T47D (cell line): Measurements from ENCODE around the gene RNU5B-1.

Source experiments
- DNase-seq, 2 experiments: peaks; one replicate each; pipeline versions ENCODE4 v3.0.0 to v3.0.0-alpha.2; 2011 to 2012; ENCODE audit warnings: low read depth in 1 of 2, low spot score in 1 of 2
- JUND ChIP-seq: IDR thresholded peaks from 2 replicates; pipeline ENCODE4 v1.6.1; 2012; ENCODE audit warnings: low read depth
- in situ Hi-C: cut with HindIII; loops from 2 replicates; pipeline ENCODE4 v1.10.0; 2016; ENCODE audit warnings: low sequenced_read_pairs, low pct_unique_long_range_greater_than_20kb

The RNU5B-1 gene

DNA sequence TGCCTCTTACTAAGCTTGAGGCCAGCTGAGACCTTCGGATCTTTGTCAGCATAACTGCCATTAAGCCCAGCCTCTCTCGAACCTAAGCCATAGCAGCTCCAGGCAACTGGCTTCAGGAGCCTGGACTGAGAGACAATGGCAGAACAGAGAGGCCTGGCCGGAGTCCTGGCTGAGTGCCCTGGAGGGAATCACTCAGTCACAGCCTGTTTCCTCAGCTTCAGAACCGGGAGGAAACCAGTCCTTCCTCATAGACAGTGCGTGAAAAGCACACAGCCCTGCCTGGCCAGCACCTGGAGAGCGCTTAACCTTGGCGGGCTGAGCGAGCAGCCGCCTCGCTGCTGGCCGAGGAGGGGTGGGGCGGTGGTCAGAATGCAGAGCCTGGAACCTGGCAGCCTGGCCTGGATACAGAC is 21.6 kb downstream of the RNU5B-1 start:
- in situ Hi-C loops = no loop called here
- TF ChIP-seq JUND = no peak
- peak; percentile 52 to 63 for DNase-seq

DNA sequence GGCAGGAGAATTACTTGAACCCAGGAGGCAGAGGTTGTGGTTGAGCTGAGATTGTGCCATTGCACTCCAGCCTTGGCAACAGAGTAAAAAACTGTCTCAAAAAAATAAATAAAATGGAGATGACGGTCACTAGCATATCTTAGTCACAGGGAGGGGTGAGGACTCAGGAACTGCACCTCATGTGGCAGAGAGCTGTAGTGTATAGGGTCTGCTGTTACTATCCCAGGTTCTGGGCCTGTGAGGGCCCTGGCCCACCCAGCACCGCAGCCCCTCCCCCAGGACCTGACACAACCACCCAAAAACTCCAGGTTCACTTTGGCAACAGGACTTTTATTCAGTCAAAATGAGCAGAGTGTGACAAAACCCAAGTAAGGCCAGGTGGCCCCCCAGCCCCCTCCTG is 22.3 kb downstream of the RNU5B-1 start:
- no peak for DNase-seq
- no peak for TF ChIP-seq JUND
- in situ Hi-C loops = no loop called here

DNA sequence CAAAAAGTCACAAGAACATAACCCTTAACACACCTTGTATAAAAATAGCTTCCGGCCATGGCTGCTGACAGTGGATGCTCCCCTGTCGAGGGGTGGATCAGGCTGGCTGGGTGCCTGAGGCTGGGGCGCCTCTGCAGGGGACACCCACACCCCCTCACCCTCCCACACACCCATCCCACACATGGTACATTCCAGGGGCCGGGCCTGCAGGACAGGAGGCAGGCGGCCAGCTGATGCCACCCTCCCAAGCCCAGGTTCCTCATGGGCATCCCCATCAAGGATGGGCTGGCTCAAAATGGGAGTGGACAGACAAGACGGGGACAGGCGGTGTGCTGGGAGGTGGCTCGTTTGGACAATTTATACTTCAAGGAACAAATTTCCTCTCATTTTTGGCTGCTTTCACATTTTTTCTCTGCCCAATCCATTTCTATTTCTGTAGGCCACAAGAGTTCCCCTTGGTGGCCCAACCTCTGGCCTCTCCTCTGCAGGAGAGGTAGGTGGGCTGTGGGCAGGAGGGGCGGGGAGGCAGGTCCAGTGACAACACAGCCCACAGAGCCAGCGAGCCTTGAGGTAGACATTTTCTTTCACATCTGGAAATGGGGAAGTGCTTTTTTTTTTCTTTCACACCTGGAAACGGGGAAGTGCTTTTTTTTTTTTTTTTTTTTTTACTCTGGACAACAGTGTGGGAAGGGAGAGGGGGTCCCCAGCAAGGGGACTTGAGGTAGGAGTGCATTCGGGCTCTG is 23.3 kb downstream of the RNU5B-1 start:
- no peak for DNase-seq
- TF ChIP-seq JUND = no peak
- in situ Hi-C loops = no loop called here

DNA sequence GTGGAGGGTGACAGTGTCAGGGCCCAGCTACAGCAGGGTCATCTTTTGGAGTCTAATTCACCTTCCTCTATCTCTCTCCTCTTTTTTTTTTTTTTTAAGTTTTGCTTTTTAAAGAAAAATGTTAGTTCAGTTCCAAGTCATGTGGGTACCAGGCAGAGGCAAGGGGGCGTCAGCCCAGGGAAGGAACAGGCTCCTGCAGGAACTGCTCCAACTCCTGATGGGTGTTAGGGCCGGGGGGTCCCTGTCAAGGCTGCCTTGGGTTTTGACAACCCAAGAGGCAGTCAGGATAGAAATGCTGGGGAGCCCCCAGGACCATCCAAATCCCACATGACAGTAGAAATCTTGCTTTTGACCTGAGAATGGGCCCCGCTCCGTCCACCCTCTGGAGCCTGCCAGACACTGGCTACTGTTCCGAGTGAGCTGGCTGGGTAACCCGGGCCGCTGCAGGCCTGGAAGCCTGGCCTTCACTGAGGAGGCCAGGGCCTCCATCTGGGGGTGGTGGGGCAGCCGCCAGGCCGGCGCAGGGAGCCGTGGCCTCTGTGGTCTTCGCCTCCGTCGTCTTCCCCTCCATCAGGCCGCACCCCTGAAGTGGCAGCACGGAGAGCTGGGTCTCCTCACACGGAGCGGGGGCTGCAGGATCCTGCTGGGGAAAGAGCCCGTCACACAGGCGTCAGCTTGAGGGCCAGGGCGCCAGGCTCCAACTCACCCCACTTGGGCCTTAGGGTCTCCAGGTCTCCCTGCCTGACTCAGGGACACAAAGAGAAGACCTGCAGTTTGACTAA is 24.2 kb downstream of the RNU5B-1 start:
- DNase-seq = no peak
- TF ChIP-seq JUND = no peak
- in situ Hi-C loops = no loop called here

DNA sequence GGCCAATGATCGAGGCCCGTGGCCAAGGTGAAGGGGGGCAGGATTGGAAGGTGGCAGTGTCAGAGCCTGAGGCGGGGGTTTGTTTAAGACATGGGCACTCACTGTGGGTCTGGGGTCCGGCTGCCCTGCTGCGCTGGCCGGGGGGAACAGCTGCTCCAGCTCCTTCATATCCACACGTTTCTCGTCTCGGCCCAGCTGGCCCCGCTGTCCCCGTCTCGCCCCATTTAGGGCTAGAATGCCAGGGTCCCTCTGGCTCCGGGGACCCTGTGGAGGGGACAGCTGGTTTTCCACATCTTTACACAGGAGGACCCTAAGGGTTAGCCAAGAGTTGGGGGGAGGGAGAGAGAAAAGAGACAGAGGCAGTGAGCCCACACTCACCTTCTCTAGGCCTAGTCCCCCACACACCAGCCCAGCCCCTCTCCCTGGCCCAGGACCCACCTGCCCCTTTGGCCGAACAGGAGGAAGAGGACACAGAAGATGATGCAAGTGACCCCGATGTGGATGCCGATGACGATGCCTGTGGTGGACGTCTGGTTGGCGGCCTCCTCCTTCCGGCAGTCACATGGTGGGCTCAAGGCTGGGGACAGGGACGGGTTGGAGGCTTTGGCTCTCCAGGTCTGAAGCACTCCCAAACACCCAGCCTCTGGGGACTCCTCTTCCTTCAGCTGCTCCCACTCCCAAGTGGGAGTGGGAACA is 25.0 kb downstream of the RNU5B-1 start:
- no peak for DNase-seq
- no peak for TF ChIP-seq JUND
- in situ Hi-C loops = no loop called here

DNA sequence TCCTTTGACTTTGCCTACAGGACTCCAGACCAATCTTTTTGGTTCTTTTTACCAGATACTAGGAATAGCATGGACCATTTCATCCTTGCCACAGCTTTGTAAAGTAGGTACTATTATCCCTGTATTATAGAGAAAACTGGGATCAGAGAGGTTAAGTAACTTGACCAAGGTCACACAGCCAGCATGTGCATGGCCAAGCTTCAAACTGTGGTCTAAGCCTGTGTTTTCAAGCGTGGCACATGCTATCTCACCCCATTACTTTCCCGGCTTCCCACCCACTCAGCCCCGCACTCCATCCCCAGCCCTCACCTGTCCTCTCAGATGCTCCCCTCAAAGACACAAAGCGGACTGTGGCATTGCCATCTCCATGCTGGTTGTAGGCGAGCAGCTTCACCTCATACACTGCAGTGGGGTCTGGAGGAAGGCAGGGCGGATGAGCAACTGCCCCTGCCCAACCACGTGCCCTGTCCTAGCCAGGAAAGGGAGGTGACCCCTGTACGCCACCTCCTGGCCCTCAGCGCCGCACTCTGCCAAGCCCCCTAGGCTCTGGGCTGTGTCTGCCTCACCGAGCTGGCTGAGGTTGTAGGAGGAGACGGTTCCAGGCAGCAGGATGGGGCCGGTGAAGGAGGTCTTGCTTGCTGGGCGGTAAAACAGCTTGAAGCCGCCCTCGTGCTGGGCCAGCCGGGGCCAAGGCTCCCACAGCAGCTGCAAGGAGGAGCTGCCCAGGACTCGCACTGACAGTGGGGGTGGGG is 25.7 kb downstream of the RNU5B-1 start:
- DNase-seq = no peak
- in situ Hi-C loops = no loop called here
- no peak for TF ChIP-seq JUND

DNA sequence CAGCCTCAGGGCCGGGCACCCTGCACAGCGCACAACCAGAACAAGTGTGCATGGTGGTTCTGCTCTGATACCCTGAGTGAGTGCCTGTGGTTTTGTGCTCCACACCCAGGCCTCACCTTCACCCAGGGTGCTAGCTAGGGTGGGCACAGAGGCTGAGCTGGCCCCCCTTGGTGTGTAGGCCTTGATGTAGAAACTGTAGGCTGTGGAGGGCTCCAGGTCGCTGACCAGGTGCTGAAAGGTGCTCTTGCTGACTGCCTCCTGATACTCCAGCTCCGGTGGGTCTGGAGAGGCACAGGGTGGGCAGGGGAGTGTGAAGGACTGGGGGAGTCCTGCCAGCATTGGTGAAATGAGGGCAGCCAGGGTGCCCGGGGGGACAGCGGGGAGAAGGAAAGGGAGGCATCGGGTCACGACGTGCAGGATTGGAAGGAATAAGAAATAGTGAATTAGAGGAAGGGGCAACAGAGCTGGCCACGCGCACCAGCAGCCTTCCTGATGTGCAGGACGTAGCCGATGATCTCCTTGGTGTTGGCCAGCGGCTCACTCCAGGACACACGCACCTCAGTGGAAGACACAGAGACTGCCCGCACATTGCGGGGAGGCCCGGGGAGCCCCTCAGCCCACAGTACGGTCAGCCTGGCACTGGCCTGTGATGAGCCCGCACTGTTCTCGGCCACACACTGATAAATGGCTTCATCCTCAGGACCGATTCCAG is 26.6 kb downstream of the RNU5B-1 start:
- in situ Hi-C loops = no loop called here
- TF ChIP-seq JUND = no peak
- no peak for DNase-seq

DNA sequence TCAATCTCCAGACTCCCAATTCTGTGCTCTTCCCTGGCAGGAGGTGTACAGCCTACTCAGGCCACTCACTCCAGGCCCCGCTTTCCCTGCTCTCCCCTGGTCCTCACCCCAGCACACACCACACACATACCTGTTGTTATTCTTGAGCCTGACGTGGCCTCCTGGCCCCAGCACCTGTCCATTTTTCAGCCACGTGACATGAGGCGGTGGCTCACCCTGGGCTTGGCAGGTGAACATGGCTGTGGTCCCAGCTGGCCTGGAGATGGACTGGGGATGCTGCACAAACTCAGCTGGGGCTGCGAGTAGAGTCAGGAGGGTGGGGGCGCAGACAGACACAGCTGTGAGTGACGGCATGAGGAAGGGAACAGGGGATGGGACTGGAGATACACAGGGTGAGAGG is 27.3 kb downstream of the RNU5B-1 start:
- TF ChIP-seq JUND = no peak
- in situ Hi-C loops = no loop called here
- DNase-seq = no peak

DNA sequence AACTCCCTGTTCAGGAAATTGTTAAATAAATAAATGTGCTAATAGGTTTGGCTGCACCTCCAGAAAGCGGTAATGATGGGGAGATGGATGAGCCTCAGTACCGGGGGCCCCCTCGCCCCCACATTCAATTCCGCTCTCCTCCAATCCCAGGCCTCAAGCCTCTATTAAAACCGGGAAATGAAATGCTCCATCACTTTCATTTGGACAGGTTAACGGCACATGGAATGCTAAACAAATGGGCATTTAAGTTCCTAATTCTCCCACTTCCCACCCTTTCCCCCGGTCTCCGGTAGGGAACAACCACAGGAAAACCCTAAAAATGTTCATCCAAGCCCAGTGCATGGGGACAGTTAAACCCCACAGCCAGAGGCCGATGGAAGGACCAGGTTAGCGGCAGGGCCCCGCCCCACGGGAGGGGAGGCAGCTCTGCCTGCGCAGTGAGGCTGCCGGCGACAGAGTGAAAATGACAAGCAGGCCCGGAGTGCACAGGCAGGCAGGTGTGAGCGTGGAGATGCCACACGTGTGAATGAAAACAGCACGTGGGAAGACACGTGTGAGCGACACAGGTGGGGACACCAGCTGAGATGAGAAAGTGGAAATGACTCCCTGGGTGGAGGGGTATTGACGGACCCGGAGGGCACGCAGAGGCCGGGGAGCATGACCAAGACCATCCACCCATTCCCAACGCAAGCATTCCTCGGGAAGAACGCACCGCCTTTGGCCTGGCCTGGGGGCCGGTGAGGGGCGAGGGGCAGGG is 28.1 kb downstream of the RNU5B-1 start:
- DNase-seq = no peak
- no peak for TF ChIP-seq JUND
- in situ Hi-C loops = no loop called here

DNA sequence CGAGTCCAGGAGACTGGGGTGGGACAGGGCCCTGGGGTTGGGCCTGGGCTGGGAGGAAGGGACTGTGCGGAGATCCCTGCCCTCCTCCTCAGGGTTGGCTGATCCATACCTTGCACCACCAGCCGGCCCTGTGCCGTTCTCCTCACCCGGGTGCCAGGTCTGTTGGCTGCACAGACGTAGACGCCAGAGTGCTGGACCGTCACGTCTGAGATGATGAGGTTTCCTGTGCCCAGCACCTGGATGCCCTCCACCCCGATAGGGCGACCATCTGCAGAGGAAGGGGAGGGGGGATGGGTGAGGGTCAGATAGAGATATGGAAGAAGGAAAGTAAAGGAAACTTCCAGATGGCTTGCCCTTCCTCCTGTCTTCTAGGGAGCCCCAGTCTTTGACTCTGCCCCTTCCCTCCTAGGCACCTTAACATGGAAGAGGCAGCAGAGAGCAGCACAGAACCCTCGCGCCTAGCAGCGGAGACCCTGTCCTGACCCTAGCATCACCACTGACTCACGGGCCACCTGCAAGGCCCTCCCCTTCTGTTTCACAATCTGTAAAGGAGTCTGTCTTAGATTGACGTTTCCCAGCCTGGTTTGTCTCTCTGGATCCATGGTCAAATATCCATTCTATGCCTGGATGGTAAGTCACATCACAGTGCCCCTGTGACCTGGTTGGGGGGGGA is 28.8 kb downstream of the RNU5B-1 start:
- DNase-seq = no peak
- in situ Hi-C loops = no loop called here

DNA sequence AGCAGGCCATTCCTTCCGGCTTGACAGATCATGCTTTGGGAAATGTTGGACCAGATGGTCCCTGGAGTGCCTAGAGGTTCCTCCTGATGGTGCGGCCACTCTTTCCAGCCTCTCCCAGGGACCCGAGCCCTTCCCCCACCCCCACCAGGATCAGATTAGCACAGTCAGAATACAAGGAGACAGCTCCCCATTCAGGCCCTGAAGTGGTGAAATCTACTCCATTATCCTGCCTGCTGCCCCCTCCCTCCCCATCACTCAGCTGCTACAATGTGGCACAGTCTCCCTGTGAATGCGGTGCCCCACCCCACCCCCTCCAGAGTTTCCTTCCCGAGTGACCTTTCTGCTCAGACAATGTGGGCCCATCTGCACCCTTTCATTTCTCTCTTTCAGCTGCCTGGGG is 29.4 kb downstream of the RNU5B-1 start:
- DNase-seq = no peak
- in situ Hi-C loops = no loop called here
- TF ChIP-seq JUND = no peak

More for the DNA sequence above, 28.8 kb downstream of the RNU5B-1 start:
- TF ChIP-seq JUND = no peak
